Uterus (tissue), 2 donors: ENCODE measurements around the gene TNIP1.

Source experiments
- POLR2A ChIP-seq, 2 donors: fragments of 450-650 bp; IDR thresholded peaks; one replicate each; pipeline ENCODE4 v1.6.1; 2016; ENCODE audit warnings: antibody characterized with exemption in 2 of 2, mild to moderate bottlenecking in 1 of 2, moderate library complexity in 1 of 2
- TF ChIP-seq, protein P1 (sequence below), 4 experiments: fragments of 200-600 bp in 2 of 4; fragments of 450-650 bp in 2 of 4; sonication (generic) in 2 of 4; IDR thresholded peaks; one replicate each; pipeline ENCODE4 v1.5.1; 2016 to 2019; ENCODE audit warnings: antibody characterized with exemption in 4 of 4, mild to moderate bottlenecking in 2 of 4, moderate library complexity in 1 of 4

DNA sequence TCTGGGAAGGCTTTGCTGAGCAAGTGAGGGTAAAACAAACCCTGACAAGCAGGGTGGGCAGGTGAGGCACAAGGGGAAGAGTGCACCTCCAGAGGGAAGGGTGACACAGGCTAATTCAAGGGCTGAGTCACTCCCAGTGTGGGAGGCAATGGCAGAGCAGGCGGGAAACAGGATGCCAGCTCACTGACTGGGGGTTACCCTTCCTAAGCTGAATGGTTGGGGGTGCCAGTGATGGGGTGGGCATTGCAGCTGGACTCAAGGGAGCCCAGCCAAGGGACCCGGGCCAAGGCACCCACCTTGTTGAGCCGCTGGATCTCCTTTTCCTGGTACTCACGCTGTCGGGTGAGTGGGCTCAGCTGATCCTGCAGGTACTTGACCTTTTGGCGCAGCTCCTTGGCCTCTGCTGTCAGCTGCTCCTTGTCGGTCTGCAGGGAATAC lies 42.0 kb downstream of the TNIP1 start:
- TF ChIP-seq, protein P1, sequence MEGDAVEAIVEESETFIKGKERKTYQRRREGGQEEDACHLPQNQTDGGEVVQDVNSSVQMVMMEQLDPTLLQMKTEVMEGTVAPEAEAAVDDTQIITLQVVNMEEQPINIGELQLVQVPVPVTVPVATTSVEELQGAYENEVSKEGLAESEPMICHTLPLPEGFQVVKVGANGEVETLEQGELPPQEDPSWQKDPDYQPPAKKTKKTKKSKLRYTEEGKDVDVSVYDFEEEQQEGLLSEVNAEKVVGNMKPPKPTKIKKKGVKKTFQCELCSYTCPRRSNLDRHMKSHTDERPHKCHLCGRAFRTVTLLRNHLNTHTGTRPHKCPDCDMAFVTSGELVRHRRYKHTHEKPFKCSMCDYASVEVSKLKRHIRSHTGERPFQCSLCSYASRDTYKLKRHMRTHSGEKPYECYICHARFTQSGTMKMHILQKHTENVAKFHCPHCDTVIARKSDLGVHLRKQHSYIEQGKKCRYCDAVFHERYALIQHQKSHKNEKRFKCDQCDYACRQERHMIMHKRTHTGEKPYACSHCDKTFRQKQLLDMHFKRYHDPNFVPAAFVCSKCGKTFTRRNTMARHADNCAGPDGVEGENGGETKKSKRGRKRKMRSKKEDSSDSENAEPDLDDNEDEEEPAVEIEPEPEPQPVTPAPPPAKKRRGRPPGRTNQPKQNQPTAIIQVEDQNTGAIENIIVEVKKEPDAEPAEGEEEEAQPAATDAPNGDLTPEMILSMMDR (IDR thresholded peaks at IDR 0.05), result no peak
- no peak for TF ChIP-seq POLR2A (IDR thresholded peaks at IDR 0.05)
